Mesendoderm (in vitro differentiated cells): ENCODE results near the gene ELP2.

Experiments used
- DNase-seq: peaks from one replicate; pipeline ENCODE4 v3.0.0; 2013
- H2AK5ac ChIP-seq: 2 replicates; pipeline ENCODE4 v1.6.1; 2013; ENCODE audit warnings: low read length, inconsistent platforms
- H2BK120ac ChIP-seq: 2 replicates; pipeline ENCODE4 v1.6.1; 2013; ENCODE audit warnings: low read depth, mild to moderate bottlenecking, low read length, moderate library complexity, mixed read lengths
- H2BK15ac ChIP-seq: replicated peaks from 2 replicates; pipeline ENCODE4 v1.6.1; 2013; ENCODE audit warnings: low read depth, mild to moderate bottlenecking, moderate library complexity
- H2BK5ac ChIP-seq: 2 replicates; pipeline ENCODE4 v1.6.1; 2013; ENCODE audit warnings: low read length, inconsistent platforms
- H3K18ac ChIP-seq: 2 replicates; pipeline ENCODE4 v1.6.1; 2013; ENCODE audit warnings: mild to moderate bottlenecking, low read length, mixed read lengths
- H3K23ac ChIP-seq: one replicate; pipeline ENCODE4 v1.6.1; 2013; ENCODE audit warnings: low read length
- H3K27ac ChIP-seq: 2 replicates; pipeline ENCODE4 v1.5.1; 2013; ENCODE audit warnings: low read depth, mild to moderate bottlenecking, inconsistent platforms, low read length, moderate library complexity
- H3K27me3 ChIP-seq: 2 replicates; pipeline ENCODE4 v1.6.1; 2013; ENCODE audit warnings: low read length, control low read depth, mild to moderate bottlenecking, inconsistent platforms; ENCODE audit not compliant: insufficient read depth, poor library complexity
- H3K36me3 ChIP-seq: 2 replicates; pipeline ENCODE4 v1.6.1; 2013; ENCODE audit warnings: low read length, inconsistent platforms; ENCODE audit not compliant: control insufficient read depth, insufficient read depth
- H3K4ac ChIP-seq: one replicate; pipeline ENCODE4 v1.6.1; 2013; ENCODE audit warnings: low read depth, mild to moderate bottlenecking, low read length, moderate library complexity
- H3K4me1 ChIP-seq: 2 replicates; pipeline ENCODE4 v1.6.1; 2013; ENCODE audit warnings: low read depth, low read length, inconsistent platforms; ENCODE audit not compliant: control insufficient read depth
- H3K4me2 ChIP-seq: 2 replicates; pipeline ENCODE4 v1.6.1; 2013; ENCODE audit warnings: low read length
- H3K4me3 ChIP-seq: 2 replicates; pipeline ENCODE4 v1.5.1; 2013; ENCODE audit warnings: mild to moderate bottlenecking, low read length
- H3K56ac ChIP-seq: one replicate; pipeline ENCODE4 v1.6.1; 2013; ENCODE audit warnings: low read length
- H3K79me1 ChIP-seq: 2 replicates; pipeline ENCODE4 v1.6.1; 2013; ENCODE audit warnings: low read length, inconsistent platforms
- H3K79me2 ChIP-seq: 2 replicates; pipeline ENCODE4 v1.6.1; 2013; ENCODE audit warnings: mild to moderate bottlenecking, low read length; ENCODE audit not compliant: control insufficient read depth, insufficient read depth
- H3K9ac ChIP-seq: 2 replicates; pipeline ENCODE4 v1.6.1; 2013; ENCODE audit warnings: low read length, inconsistent platforms
- H4K5ac ChIP-seq: one replicate; pipeline ENCODE4 v1.6.1; 2013; ENCODE audit warnings: low read length
- H4K8ac ChIP-seq: one replicate; pipeline ENCODE4 v1.6.1; 2013; ENCODE audit warnings: low read depth, mild to moderate bottlenecking, control low read depth, low read length, moderate library complexity
- WGBS: extraction: QIAGEN DNeasy Blood & Tissue Kit; methylation state at CpG from one replicate; pipeline ENCODE4 v1.1.7; 2013; ENCODE audit warnings: low lambda C conversion rate, missing lambda C conversion rate; ENCODE audit not compliant: insufficient coverage; ENCODE audit errors: extremely low coverage; 5-methylcytosine and 5-hydroxymethylcytosine counted together

ELP2 gene

DNA sequence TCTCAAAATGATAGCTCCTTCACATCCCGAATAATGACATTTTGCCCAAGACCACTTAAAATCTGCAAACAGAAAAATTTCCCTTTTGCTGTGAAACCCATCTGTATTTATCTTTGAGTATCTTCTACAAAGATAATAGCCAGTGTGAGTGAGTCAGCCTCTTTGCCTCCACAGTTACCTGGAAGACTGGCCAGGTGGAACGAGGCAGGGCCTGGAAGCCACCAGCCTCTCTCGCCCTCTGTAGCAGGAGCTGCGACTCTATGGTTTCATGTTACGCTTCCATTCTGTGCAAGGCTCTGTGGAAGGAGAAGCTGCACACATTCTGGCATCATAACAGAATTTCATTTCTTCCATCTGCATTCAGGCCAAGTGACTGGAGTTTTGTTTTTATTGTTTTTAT is 9.5 kb downstream of the ELP2 start:
- H3K4me2 ChIP-seq = no peak overlapping the region
- no peak overlapping the region for H3K23ac ChIP-seq
- H3K56ac ChIP-seq = no peak overlapping the region
- DNase-seq = no peak
- no peak overlapping the region for H2BK120ac ChIP-seq
- H2AK5ac ChIP-seq = no peak overlapping the region
- H3K79me1 ChIP-seq = peaks cover 2% of the 10 kb centered on the region
- no peak overlapping the region for H4K5ac ChIP-seq
- H3K4me1 ChIP-seq = no peaks in the 10 kb centered on the region
- no peak overlapping the region for H2BK5ac ChIP-seq
- no peaks in the 10 kb centered on the region for H3K27me3 ChIP-seq
- no CpG with 5 or more reads among the region's 5 CpGs for WGBS
- no peak overlapping the region for H2BK15ac ChIP-seq
- H3K9ac ChIP-seq = no peak overlapping the region
- peaks cover 3% of the 10 kb centered on the region for H3K36me3 ChIP-seq
- no peak overlapping the region for H3K27ac ChIP-seq
- H3K4me3 ChIP-seq = no peak overlapping the region
- H4K8ac ChIP-seq = no peak overlapping the region
- no peak overlapping the region for H3K18ac ChIP-seq
- H3K79me2 ChIP-seq = no peaks in the 10 kb centered on the region
- H3K4ac ChIP-seq = no peak overlapping the region

DNA sequence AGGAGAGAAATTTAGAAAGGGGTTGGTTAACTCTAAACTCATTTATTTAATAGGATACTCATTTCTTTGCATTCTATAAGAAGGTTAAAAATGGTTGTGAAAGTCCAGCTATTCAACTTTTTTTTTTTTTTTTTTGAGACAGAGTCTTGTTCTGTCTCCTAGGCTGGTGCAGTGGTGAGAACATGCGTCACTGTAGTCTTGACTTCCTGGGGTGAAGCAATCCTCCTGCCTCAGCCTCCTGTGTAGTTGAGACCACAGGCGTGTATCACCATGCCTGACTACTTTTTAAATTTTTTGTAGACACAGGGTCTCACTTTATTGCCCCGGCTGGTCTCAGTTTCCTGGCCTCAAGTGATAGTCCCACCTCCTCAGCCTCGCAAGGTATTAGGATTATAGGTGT is 11.9 kb downstream of the ELP2 start:
- no CpG with 5 or more reads among the region's 4 CpGs for WGBS
- no peak overlapping the region for H3K27ac ChIP-seq
- peaks cover 3% of the 10 kb centered on the region for H3K36me3 ChIP-seq
- no peak overlapping the region for H3K4me2 ChIP-seq
- H3K9ac ChIP-seq = no peak overlapping the region
- H4K5ac ChIP-seq = no peak overlapping the region
- no peak overlapping the region for H3K56ac ChIP-seq
- H3K4ac ChIP-seq = no peak overlapping the region
- H3K23ac ChIP-seq = no peak overlapping the region
- H2BK15ac ChIP-seq = no peak overlapping the region
- no peaks in the 10 kb centered on the region for H3K79me2 ChIP-seq
- H3K4me1 ChIP-seq = no peaks in the 10 kb centered on the region
- no peak overlapping the region for H2BK5ac ChIP-seq
- no peak overlapping the region for H3K4me3 ChIP-seq
- H4K8ac ChIP-seq = no peak overlapping the region
- H3K27me3 ChIP-seq = no peaks in the 10 kb centered on the region
- no peak overlapping the region for H3K18ac ChIP-seq
- peaks cover 2% of the 10 kb centered on the region for H3K79me1 ChIP-seq
- H2BK120ac ChIP-seq = no peak overlapping the region
- DNase-seq = no peak
- H2AK5ac ChIP-seq = no peak overlapping the region

DNA sequence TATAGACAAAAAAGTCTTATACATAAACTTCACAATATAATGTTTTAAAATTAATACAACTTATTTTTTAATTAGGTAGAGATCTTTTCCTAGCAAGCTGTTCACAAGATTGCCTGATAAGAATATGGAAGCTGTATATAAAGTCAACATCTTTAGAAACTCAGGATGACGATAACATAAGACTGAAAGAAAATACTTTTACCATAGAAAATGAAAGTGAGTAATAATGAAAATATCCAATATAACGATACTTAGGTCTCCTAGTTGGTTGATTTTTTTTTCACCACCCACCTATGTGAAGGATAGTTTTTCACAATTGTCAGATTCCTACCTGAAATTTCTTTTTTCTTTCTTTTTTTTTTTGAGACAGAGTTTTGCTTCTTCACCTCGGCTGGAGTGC is 13.1 kb downstream of the ELP2 start:
- Histone ChIP-seq H3K27me3 (no peaks in the 10 kb centered on the region), H3K18ac (no peak overlapping the region), H2AK5ac (no peak overlapping the region), H3K27ac (no peak overlapping the region), H2BK120ac (no peak overlapping the region), H3K4ac (no peak overlapping the region), H3K4me3 (no peak overlapping the region), H3K23ac (no peak overlapping the region), H3K4me1 (no peaks in the 10 kb centered on the region), H3K79me2 (no peaks in the 10 kb centered on the region), H3K4me2 (no peak overlapping the region), H4K8ac (no peak overlapping the region), H4K5ac (no peak overlapping the region), H3K79me1 (peaks cover 2% of the 10 kb centered on the region), H3K36me3 (peaks cover 3% of the 10 kb centered on the region), H3K56ac (no peak overlapping the region), H2BK15ac (no peak overlapping the region), H2BK5ac (no peak overlapping the region), H3K9ac (no peak overlapping the region)
- WGBS = no CpG with 5 or more reads among the region's 3 CpGs
- DNase-seq = no peak

DNA sequence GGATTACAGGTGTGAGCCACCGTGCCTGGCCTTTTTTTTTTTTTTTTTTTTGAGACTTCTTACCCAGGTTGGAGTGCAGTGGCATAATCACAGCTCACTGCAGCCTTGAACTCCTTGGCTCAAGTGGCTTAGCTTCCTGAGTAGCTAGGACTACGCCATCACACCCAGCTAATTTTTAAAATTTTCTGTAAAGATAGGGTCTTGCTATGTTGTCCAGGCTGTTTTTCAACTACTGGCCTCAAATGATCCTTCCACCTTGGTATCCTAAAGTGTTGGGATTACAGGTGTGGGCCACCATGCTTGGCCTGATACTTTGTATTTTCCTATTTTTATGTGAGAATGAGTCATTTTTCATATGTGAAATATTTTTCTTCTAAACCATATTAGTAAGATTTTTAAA is 13.7 kb downstream of the ELP2 start:
- H3K9ac ChIP-seq = no peak overlapping the region
- no peak overlapping the region for H2BK5ac ChIP-seq
- no peak overlapping the region for H4K8ac ChIP-seq
- peaks cover 1% of the 10 kb centered on the region for H3K36me3 ChIP-seq
- no peak overlapping the region for H2BK120ac ChIP-seq
- no peaks in the 10 kb centered on the region for H3K4me1 ChIP-seq
- no peak overlapping the region for H3K4me2 ChIP-seq
- no peak overlapping the region for H2BK15ac ChIP-seq
- H3K18ac ChIP-seq = no peak overlapping the region
- no peak overlapping the region for H3K4ac ChIP-seq
- no peak overlapping the region for H2AK5ac ChIP-seq
- H3K56ac ChIP-seq = no peak overlapping the region
- no peak overlapping the region for H3K27ac ChIP-seq
- H3K27me3 ChIP-seq = no peaks in the 10 kb centered on the region
- H4K5ac ChIP-seq = no peak overlapping the region
- no peak overlapping the region for H3K4me3 ChIP-seq
- H3K23ac ChIP-seq = no peak overlapping the region
- no CpG with 5 or more reads among the region's 2 CpGs for WGBS
- no peak for DNase-seq
- no peaks in the 10 kb centered on the region for H3K79me2 ChIP-seq
- no peaks in the 10 kb centered on the region for H3K79me1 ChIP-seq

DNA sequence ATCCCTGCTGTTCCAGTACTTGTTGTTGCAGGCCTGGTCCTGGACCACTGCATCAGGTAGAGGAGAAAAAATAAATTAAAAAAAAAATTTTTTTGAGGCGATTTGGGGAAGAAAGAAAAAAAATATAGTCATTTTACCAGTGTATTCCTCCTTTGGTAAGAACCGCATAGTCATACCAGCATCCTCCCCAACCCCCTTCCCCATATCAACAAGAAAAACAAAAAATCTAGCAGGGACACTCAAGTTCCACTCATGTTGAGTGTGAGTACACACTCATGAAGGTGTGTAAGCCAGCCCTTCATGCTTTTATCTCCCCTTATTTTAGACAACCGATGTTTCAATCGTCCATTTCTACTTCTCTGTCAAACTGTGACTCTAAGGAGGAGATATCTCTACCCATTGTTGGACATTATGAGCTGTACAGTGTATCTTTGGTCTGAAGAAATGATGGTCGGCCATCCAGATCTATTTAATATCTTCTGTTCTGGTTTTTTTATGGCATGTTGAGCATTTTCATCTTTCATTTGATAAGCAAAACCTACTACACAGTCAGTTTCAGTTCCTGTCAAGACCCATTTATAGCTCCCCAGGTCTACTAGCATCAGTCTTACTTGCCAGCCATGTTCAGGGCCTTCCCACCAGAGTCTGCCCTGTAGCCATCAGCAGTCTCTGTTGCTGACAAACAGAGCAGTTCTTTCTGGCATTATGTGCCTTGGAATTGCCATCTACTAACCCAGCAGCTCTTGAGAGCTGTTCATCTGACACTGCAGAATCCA is 20.0 kb downstream of the ELP2 start:
- Histone ChIP-seq H3K36me3 (peaks cover 5% of the 10 kb centered on the region), H3K27ac (no peak overlapping the region), H2BK5ac (no peak overlapping the region), H3K4me3 (no peak overlapping the region), H3K23ac (no peak overlapping the region), H4K8ac (no peak overlapping the region), H3K4me1 (no peaks in the 10 kb centered on the region), H2BK15ac (no peak overlapping the region), H4K5ac (no peak overlapping the region), H2BK120ac (no peak overlapping the region), H2AK5ac (no peak overlapping the region), H3K27me3 (no peaks in the 10 kb centered on the region), H3K4ac (no peak overlapping the region), H3K4me2 (no peak overlapping the region), H3K56ac (no peak overlapping the region), H3K79me2 (no peaks in the 10 kb centered on the region), H3K9ac (no peak overlapping the region), H3K79me1 (no peaks in the 10 kb centered on the region), H3K18ac (no peak overlapping the region)
- no CpG with 5 or more reads among the region's 5 CpGs for WGBS
- no peak for DNase-seq

DNA sequence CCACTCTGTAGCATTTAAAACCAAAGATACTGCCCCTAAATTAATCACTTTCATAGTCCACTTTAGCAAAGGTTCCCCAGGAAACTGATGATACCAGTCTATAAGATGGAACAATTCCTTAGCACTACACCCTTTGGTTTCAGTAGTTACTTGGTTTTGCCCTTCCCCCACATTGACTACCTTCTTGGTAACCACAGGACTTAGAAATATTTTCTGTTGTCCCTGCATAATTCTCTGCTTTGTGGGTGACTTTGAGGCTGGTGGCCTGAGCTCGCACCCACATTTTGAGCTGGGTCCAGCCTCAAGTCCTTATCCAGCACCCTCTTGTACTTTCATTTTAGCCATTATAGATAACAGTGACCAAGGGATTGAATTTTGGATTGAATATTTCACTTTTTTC is 23.1 kb downstream of the ELP2 start:
- H3K4me2 ChIP-seq = no peak overlapping the region
- peaks cover 9% of the 10 kb centered on the region for H3K36me3 ChIP-seq
- WGBS = no CpG with 5 or more reads among the region's 1 CpG
- no peak overlapping the region for H3K56ac ChIP-seq
- H2BK15ac ChIP-seq = no peak overlapping the region
- H2AK5ac ChIP-seq = no peak overlapping the region
- no peaks in the 10 kb centered on the region for H3K79me1 ChIP-seq
- H3K4me3 ChIP-seq = no peak overlapping the region
- no peak overlapping the region for H3K9ac ChIP-seq
- H3K79me2 ChIP-seq = no peaks in the 10 kb centered on the region
- no peak overlapping the region for H3K27ac ChIP-seq
- H3K23ac ChIP-seq = no peak overlapping the region
- H4K5ac ChIP-seq = no peak overlapping the region
- no peaks in the 10 kb centered on the region for H3K27me3 ChIP-seq
- H4K8ac ChIP-seq = no peak overlapping the region
- H2BK5ac ChIP-seq = no peak overlapping the region
- no peak overlapping the region for H3K18ac ChIP-seq
- no peaks in the 10 kb centered on the region for H3K4me1 ChIP-seq
- no peak overlapping the region for H3K4ac ChIP-seq
- H2BK120ac ChIP-seq = no peak overlapping the region
- no peak for DNase-seq
